Upper lobe of left lung (tissue), 6 donors: ENCODE results near the gene ALDH18A1. TPM values are rescaled to one million over a fixed set of nuclear protein-coding genes. Genes with fewer than 3 reads are reported as not detected.

Source experiments
- ATAC-seq, 2 donors: fragments of 200-7000 bp; cut with Tn5 transposase; one replicate each; pipeline ENCODE4 v1.9.1; 2022; ENCODE audit warnings: mild to moderate bottlenecking in 2 of 2, moderate library complexity in 2 of 2; ENCODE audit not compliant: low FRiP score in 2 of 2
- DNase-seq, 2 donors: peaks; one replicate each; pipeline ENCODE4 v3.0.0-alpha.2; 2019 to 2020
- H3K27ac ChIP-seq, 4 donors: fragments of 200-600 bp; sonication (generic); one replicate each; pipeline ENCODE4 v1.5.1; 2016 to 2019
- H3K27me3 ChIP-seq, 4 donors: fragments of 200-600 bp; sonication (generic); one replicate each; pipeline ENCODE4 v1.5.1; 2017 to 2019
- H3K36me3 ChIP-seq, 4 donors: fragments of 200-600 bp; sonication (generic); one replicate each; pipeline ENCODE4 v1.5.1; 2016 to 2019
- H3K4me1 ChIP-seq, 4 donors: fragments of 200-600 bp; sonication (generic); one replicate each; pipeline ENCODE4 v1.5.1; 2018 to 2019
- H3K4me3 ChIP-seq, 4 donors: fragments of 200-600 bp; sonication (generic); one replicate each; pipeline ENCODE4 v1.5.1; 2017 to 2019; ENCODE audit warnings: mild to moderate bottlenecking in 2 of 4, moderate library complexity in 1 of 4
- H3K9me3 ChIP-seq, 4 donors: fragments of 200-600 bp; sonication (generic); one replicate each; pipeline ENCODE4 v1.5.1; 2018 to 2019
- EP300 ChIP-seq, 4 donors: sonication (generic); formaldehyde crosslinking; IDR thresholded peaks; one replicate each; pipeline ENCODE4 v1.5.1; 2017; ENCODE audit warnings: antibody characterized with exemption in 4 of 4, control low read depth in 2 of 4
- POLR2A ChIP-seq, 4 donors: fragments of 450-650 bp; IDR thresholded peaks; one replicate each; pipeline ENCODE4 v1.5.1; 2016 to 2017; ENCODE audit warnings: antibody characterized with exemption in 4 of 4, mild to moderate bottlenecking in 2 of 4
- POLR2AphosphoS5 ChIP-seq, 2 donors: sonication (generic); formaldehyde crosslinking; IDR thresholded peaks; one replicate each; pipeline ENCODE4 v1.5.1; 2017; ENCODE audit warnings: antibody characterized with exemption in 2 of 2
- WGBS, 2 donors: methylation state at CpG; one replicate each; pipeline ENCODE4 v1.1.5; 2017 to 2018; 5-methylcytosine and 5-hydroxymethylcytosine counted together
- total RNA-seq, 6 donors: library from RNA; depleted of rRNA in 4 of 6; stranded (reverse); fragments of >200 nt in 4 of 6; gene quantifications; one replicate each; pipeline versions ENCODE4 v1.1.0 to v1.2.1, GENCODE V29; 2016 to 2021
- TF ChIP-seq, protein P1 (sequence below), 6 experiments: fragments of 450-650 bp in 4 of 6; fragments of 200-600 bp in 2 of 6; sonication (generic) in 2 of 6; IDR thresholded peaks; one replicate each; pipeline ENCODE4 v1.5.1; 2016 to 2019; ENCODE audit warnings: antibody characterized with exemption in 6 of 6
- donor health status: DM: no; HTN: no; CAD: no; lungs with moderate emphysema.
- donor health status: DM: no; HTN: yes; CAD: no; lungs with severe emphysema.

The ALDH18A1 gene
- total RNA-seq, 6 donors from 2014 or later, result 7.0 to 32.6 (median 22.7) TPM

DNA sequence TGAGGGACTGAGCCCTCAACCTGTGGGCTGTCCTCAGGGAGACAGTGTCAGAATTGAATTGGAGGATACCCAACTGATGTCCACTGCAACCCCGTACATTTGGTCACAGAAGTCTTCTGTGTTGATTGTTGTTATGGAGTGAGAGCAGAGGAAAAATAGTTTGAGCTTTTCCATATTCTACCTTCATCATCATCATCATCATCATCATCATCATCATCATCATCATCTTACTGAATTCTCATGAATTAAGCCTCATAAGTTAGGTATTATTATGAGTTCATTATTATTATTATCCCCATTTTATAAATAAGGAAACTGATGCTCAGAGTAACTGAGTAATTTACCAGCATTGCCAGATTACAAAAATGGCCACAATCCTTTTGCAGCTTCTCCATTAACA lies 8.4 kb downstream of the ALDH18A1 start:
- H3K4me3 ChIP-seq, result no peak overlapping the region
- H3K27ac ChIP-seq, result no peak overlapping the region
- peaks cover 2 to 30% (median 12%) of the 10 kb centered on the region in 4 donors for H3K36me3 ChIP-seq
- no peaks in the 10 kb centered on the region for H3K27me3 ChIP-seq
- DNase-seq (no peak), ATAC-seq (no peak)
- WGBS, 2 donors, result 96 to 100% methylated on average over 1 of the region's 1 CpG
- H3K4me1 ChIP-seq, result no peaks in the 10 kb centered on the region
- no peaks in the 10 kb centered on the region for H3K9me3 ChIP-seq
- TF ChIP-seq POLR2A (IDR thresholded peaks at IDR 0.05), result no peak
- TF ChIP-seq EP300 (IDR thresholded peaks at IDR 0.05), result no peak
- TF ChIP-seq, protein P1, sequence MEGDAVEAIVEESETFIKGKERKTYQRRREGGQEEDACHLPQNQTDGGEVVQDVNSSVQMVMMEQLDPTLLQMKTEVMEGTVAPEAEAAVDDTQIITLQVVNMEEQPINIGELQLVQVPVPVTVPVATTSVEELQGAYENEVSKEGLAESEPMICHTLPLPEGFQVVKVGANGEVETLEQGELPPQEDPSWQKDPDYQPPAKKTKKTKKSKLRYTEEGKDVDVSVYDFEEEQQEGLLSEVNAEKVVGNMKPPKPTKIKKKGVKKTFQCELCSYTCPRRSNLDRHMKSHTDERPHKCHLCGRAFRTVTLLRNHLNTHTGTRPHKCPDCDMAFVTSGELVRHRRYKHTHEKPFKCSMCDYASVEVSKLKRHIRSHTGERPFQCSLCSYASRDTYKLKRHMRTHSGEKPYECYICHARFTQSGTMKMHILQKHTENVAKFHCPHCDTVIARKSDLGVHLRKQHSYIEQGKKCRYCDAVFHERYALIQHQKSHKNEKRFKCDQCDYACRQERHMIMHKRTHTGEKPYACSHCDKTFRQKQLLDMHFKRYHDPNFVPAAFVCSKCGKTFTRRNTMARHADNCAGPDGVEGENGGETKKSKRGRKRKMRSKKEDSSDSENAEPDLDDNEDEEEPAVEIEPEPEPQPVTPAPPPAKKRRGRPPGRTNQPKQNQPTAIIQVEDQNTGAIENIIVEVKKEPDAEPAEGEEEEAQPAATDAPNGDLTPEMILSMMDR (IDR thresholded peaks at IDR 0.05), result no peak
- no peak for TF ChIP-seq POLR2AphosphoS5 (IDR thresholded peaks at IDR 0.05)

DNA sequence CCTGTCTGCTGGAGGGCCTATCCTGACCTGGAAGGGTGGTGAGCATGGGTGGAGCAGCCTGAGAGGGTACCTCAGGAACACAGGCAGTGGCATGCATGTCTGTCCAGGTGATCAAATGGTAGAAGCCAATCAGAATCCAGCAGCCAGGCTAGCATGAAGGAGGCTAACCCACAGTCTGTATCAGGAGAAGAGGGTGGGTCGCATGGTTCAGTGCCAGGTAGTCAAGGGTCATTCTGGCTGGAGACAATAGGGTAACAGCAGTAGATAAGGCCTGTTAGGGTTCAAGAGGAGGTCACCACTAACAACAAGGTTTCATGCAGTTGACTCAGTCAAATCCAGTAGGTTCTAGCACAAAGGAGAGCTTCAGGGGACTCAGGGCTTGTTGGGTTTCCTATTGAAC lies 10.4 kb downstream of the ALDH18A1 start:
- H3K36me3 ChIP-seq, result peaks cover 4 to 34% (median 16%) of the 10 kb centered on the region in 4 donors

DNA sequence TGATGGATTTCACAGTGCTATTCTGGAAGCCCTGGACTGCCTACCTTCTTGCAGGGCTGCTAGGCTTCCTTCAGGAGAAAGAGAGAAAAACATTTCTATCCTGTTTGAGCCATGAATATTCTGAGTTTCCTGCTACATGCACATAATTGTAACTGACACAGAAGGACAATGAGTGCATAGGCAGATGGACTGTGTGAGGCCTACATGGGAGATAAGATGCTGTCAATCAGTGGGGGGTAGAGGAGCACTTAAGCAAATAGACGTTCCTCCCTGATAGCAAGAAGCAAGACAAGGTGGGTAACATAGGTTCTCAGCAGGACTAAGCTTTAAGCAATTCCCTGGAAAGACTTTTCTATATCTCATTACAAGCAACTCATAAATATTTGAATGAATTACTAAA lies 11.6 kb downstream of the ALDH18A1 start:
- 58 to 68% methylated on average over 1 of the region's 1 CpG for WGBS, 2 donors
- ATAC-seq (no peak), DNase-seq (no peak)
- TF ChIP-seq POLR2A (IDR thresholded peaks at IDR 0.05) (no peak), EP300 (IDR thresholded peaks at IDR 0.05) (no peak), POLR2AphosphoS5 (IDR thresholded peaks at IDR 0.05) (no peak)
- TF ChIP-seq, protein P1 (IDR thresholded peaks at IDR 0.05), result no peak
- Histone ChIP-seq H3K27me3 (no peaks in the 10 kb centered on the region), H3K4me3 (no peak overlapping the region), H3K4me1 (no peaks in the 10 kb centered on the region), H3K36me3 (peaks cover 4 to 38% (median 19%) of the 10 kb centered on the region in 4 donors), H3K27ac (no peak overlapping the region), H3K9me3 (no peaks in the 10 kb centered on the region)

More for the DNA sequence above, 10.4 kb downstream of the ALDH18A1 start:
- TF ChIP-seq POLR2A (IDR thresholded peaks at IDR 0.05), result no peak
- TF ChIP-seq, protein P1 (IDR thresholded peaks at IDR 0.05), result no peak
- WGBS, 2 donors, result 86 to 93% methylated on average over 1 of the region's 1 CpG
- Histone ChIP-seq H3K27me3 (no peaks in the 10 kb centered on the region), H3K4me3 (no peak overlapping the region), H3K27ac (no peak overlapping the region), H3K9me3 (no peaks in the 10 kb centered on the region), H3K4me1 (no peaks in the 10 kb centered on the region)
- DNase-seq (no peak), ATAC-seq (peak in 1 of 2 donors; percentile 10)

DNA sequence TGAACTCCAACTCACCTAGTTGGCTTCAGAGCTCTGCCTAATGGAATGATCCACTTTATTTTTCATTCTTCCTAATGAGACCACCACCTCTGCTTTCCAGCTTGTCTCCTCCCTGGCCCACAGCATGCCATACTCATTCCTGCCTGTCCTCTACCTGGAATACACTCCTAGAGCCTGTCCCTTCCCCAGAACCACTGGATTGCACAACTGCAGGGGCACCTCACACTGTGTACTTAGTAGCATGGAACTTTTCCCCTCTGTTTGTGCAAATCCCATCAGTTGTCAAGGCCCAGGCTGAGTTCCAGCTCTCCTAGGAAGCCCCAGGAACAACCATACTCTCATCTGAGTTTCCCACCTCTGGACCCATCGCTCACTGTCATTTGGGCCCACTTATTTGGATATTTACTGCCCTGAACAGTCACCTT lies 15.6 kb downstream of the ALDH18A1 start:
- TF ChIP-seq, protein P1 (IDR thresholded peaks at IDR 0.05), result no peak
- TF ChIP-seq EP300 (IDR thresholded peaks at IDR 0.05), result no peak
- no peak for TF ChIP-seq POLR2AphosphoS5 (IDR thresholded peaks at IDR 0.05)
- TF ChIP-seq POLR2A (IDR thresholded peaks at IDR 0.05), result no peak
- 95 to 100% methylated on average over 1 of the region's 1 CpG for WGBS, 2 donors

DNA sequence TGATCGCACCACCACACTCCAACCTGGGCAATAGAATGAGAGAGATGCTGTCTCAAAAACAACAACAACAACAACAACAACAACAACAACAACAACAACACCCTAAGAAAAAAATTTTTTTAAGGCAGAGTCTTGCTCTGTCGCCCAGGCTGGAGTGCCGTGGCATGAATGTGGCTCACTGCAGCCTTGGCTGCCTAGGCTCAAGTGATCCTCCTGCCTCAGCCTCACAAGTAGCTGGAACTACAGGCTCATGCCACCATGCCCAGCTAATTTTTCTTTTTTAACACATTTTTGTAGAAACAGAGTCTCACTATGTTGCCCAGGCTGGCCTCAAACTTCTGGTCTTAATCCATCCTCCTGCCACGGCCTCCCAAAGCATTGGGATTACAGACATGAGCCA lies 18.6 kb downstream of the ALDH18A1 start:
- Histone ChIP-seq H3K4me3 (no peak overlapping the region), H3K27me3 (no peaks in the 10 kb centered on the region), H3K27ac (no peak overlapping the region), H3K9me3 (no peaks in the 10 kb centered on the region), H3K4me1 (no peaks in the 10 kb centered on the region), H3K36me3 (peaks cover 4 to 84% (median 31%) of the 10 kb centered on the region in 4 donors)
- TF ChIP-seq POLR2AphosphoS5 (IDR thresholded peaks at IDR 0.05), result no peak
- TF ChIP-seq EP300 (IDR thresholded peaks at IDR 0.05), result no peak
- TF ChIP-seq POLR2A (IDR thresholded peaks at IDR 0.05), result no peak
- TF ChIP-seq, protein P1 (IDR thresholded peaks at IDR 0.05), result no peak
- ATAC-seq (no peak), DNase-seq (no peak)
- WGBS, 2 donors, result 99 to 100% methylated on average over 4 of the region's 4 CpGs

More for the DNA sequence above, 15.6 kb downstream of the ALDH18A1 start:
- DNase-seq (no peak), ATAC-seq (no peak)
- Histone ChIP-seq H3K36me3 (peaks cover 4 to 63% (median 19%) of the 10 kb centered on the region in 4 donors), H3K9me3 (no peaks in the 10 kb centered on the region), H3K4me3 (no peak overlapping the region), H3K4me1 (no peaks in the 10 kb centered on the region), H3K27ac (no peak overlapping the region), H3K27me3 (no peaks in the 10 kb centered on the region)
